Left cardiac atrium (tissue), 4 donors: ENCODE results near the gene HMX3. TPM values are rescaled to one million over a fixed set of nuclear protein-coding genes. Genes with fewer than 3 reads are reported as not detected.

ENCODE experiments used
- ATAC-seq, 2 donors: fragments of 200-7000 bp; cut with Tn5 transposase; one replicate each; pipeline ENCODE4 v1.9.1; 2020; ENCODE audit warnings: mild to moderate bottlenecking in 2 of 2, moderate library complexity in 2 of 2
- DNase-seq: peaks from one replicate; pipeline ENCODE4 v3.0.0-alpha.2; 2020
- intact Hi-C, 2 donors: fragments of 100-400 bp; cut with DNase I; formaldehyde crosslinking; loops; one replicate each; pipeline versions ENCODE4 v1.14.1 to v1.15.1; 2022 to 2023
- total RNA-seq, 2 donors: library from RNA; stranded (reverse); fragmentation: NEBNext Ultra II Directional; extraction: Animal tissue kit (Norgen Biotek cat#: 25700); gene quantifications; one replicate each; pipeline ENCODE4 v1.2.1, GENCODE V29; 2021
- donor health status: DM: no; HTN: yes; CAD: no.
- donor health status: DM: no; HTN: yes; CAD: no; lungs with severe emphysema.
- donor health status: DM: yes; HTN: yes; CAD: no.
- donor health status: Dilated cardiomyopathy.

The HMX3 gene
- total RNA-seq, 2 donors from 2014 or later: 0.21 TPM; not detected in 1

GRCh38 chr10:123146013-123146893 lies 10.5 kb downstream of the HMX3 start:
- intact Hi-C loops: no loop called here
- no peak for ATAC-seq

GRCh38 chr10:123146894-123147634 lies 11.3 kb downstream of the HMX3 start:
- ATAC-seq (no peak), DNase-seq (no peak)
- intact Hi-C loops: no loop called here

More at GRCh38 chr10:123146013-123146893, 10.5 kb downstream of the HMX3 start:
- no peak for DNase-seq

- ATAC-seq (no peak), DNase-seq (no peak)
- intact Hi-C loops: no loop called here
Measured at GRCh38 chr10:123147635-123148413, 12.1 kb downstream of the HMX3 start, which contains the start of gene HMX2. Gene HMX2 (plus strand): TSS chr10:123148136. CDS start chr10:123148379, 243 bp downstream.

GRCh38 chr10:123148414-123149161 lies 12.8 kb downstream of the HMX3 start:
- no peak for ATAC-seq
- intact Hi-C loops: no loop called here
- no peak for DNase-seq

GRCh38 chr10:123149162-123149567 lies 13.4 kb downstream of the HMX3 start:
- DNase-seq (no peak), ATAC-seq (no peak)
- intact Hi-C loops: no loop called here

- ATAC-seq (no peak), DNase-seq (no peak)
- intact Hi-C loops: loop anchor here in 1 of 2 donors (10.0 kb wide), 1 partner anchor 145 kb away; the partner anchor contains the start of genes ACADSB and IKZF5
Measured at GRCh38 chr10:123149568-123150270, 13.9 kb downstream of the HMX3 start.

GRCh38 chr10:123150271-123150985 lies 14.7 kb downstream of the HMX3 start:
- ATAC-seq (no peak), DNase-seq (no peak)
- intact Hi-C loops: loop anchor here in 1 of 2 donors (10.0 kb wide), 1 partner anchor 146 kb away; the partner anchor contains the start of genes ACADSB and IKZF5

- ATAC-seq (no peak), DNase-seq (no peak)
- intact Hi-C loops: loop anchor here in 1 of 2 donors (10.0 kb wide), 1 partner anchor 146 kb away; the partner anchor contains the start of genes ACADSB and IKZF5
Measured at GRCh38 chr10:123150986-123151736, 15.4 kb downstream of the HMX3 start.

GRCh38 chr10:123151737-123152135 lies 16.0 kb downstream of the HMX3 start:
- no peak for ATAC-seq
- intact Hi-C loops: loop anchor here in 1 of 2 donors (10.0 kb wide), 1 partner anchor 147 kb away; the partner anchor contains the start of genes ACADSB and IKZF5

GRCh38 chr10:123153486-123154091 lies 17.8 kb downstream of the HMX3 start:
- intact Hi-C loops: loop anchor here in 1 of 2 donors (10.0 kb wide), 1 partner anchor 149 kb away; the partner anchor contains the start of genes ACADSB and IKZF5

More at GRCh38 chr10:123151737-123152135, 16.0 kb downstream of the HMX3 start:
- no peak for DNase-seq

GRCh38 chr10:123154092-123154710 lies 18.4 kb downstream of the HMX3 start, which contains the start of gene BUB3:
Gene BUB3 (plus strand): TSS chr10:123154402. CDS start chr10:123154918, 516 bp downstream.
- DNase-seq: peak; percentile 99
- ATAC-seq: peak; percentile 99 to 100
- intact Hi-C loops: loop anchor here in 1 of 2 donors (10.0 kb wide), 1 partner anchor 149 kb away; the partner anchor contains the start of genes ACADSB and IKZF5

More at GRCh38 chr10:123153486-123154091, 17.8 kb downstream of the HMX3 start:
- DNase-seq (no peak), ATAC-seq (no peak)

- DNase-seq: peak; percentile 65
- intact Hi-C loops: loop anchor here in 1 of 2 donors (10.0 kb wide), 1 partner anchor 150 kb away; the partner anchor contains the start of genes ACADSB and IKZF5
- ATAC-seq: peak; percentile 64 to 80
Measured at GRCh38 chr10:123154711-123155505, 19.1 kb downstream of the HMX3 start.

- intact Hi-C loops: loop anchor here in 1 of 2 donors (10.0 kb wide), 1 partner anchor 151 kb away; the partner anchor contains the start of genes ACADSB and IKZF5
- no peak for DNase-seq
- no peak for ATAC-seq
Measured at GRCh38 chr10:123156078-123156477, 20.3 kb downstream of the HMX3 start.

- intact Hi-C loops: loop anchor here in 1 of 2 donors (10.0 kb wide), 1 partner anchor 152 kb away; the partner anchor contains the start of genes ACADSB and IKZF5
- no peak for DNase-seq
- no peak for ATAC-seq
Measured at GRCh38 chr10:123157210-123157609, 21.4 kb downstream of the HMX3 start.
